ENCODE data around the gene ZWILCH. TPM values are rescaled to one million over a fixed set of nuclear protein-coding genes. Genes with fewer than 3 reads are reported as not detected.

Gene ZWILCH
- 7.8 and 10.7 TPM in 2 replicates for total RNA-seq

GRCh38 chr15:66504563-66505429 is at the start of gene ZWILCH, which contains the start of gene RPL4:
Gene ZWILCH, plus strand, starts transcription at chr15:66505326. Its CDS starts 13 bp downstream, at chr15:66505339.
Gene RPL4, minus strand, starts transcription at chr15:66504855. Its CDS starts 65 bp downstream, at chr15:66504790.

DNA sequence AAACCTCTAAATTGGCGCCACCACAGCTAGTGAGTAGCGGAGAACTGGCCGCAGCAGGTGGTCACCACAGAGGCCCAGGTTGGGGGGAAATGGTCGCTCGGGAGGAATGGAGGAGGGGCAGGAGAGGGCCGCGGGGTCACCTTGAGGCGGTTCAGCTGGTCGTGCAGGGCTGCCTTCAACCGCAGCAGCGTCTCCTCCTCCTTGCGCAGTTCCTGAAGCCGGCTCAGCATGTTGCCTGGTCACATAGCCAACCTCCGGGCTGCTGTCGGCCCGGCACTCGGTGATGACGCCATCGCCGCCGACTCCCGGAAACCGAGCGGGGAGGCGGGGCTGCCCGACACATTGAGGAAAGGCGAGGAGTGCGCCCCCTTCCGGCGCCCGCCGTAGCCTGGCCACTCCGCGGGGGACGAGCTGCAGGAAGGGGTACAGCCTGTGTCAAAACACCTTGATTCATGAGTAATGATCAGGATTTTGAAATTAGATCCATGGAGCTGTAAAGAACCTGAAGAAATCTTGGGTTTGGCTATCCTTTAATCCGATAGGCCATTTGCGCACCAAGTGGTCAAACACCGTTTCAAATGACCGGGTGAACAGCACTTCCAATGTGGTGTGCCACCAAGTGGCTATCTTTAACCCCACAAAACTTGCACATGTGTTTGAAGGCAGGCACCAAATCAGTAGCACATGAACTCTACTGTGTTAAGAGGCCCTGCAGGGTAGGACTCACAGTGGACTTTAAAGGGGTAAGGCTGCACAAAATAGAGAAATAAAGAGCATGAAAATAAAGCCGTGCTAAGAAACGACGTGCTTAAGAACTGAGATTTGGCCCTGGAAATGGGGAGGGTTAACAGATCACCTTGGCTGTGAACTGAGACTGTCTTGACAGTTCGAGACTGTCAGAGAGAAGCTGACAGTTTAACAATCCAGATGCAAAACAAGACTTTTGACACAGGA is 7.3 kb upstream of the ZWILCH start, which contains the start of gene SNAPC5:
Gene SNAPC5 (minus strand): TSS at position 261 of the 954 bp plus-strand sequence. CDS start 31 bp downstream, at position 230.

DNA sequence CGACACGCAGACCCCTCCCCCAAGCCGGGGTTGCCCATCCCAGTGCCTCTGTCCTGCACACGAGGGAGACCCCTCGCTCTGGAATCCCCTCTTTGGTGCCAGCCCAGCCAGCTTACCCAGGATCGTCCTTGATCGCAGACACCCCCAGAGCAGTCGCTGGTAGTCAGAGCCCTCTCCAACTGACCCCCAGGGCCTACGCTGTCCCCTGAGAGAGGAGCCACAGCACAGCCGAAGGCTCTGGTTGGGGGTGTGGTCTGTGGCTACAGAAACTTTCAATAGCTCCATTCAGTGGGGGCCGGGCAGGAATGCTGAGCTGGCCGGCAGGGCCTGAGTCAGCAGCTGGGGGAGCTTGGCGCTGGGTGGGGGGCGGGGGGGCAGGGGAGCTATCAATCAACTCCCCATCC is 60.6 kb downstream of the ZWILCH start, which contains the start of gene LCTL:
Gene LCTL (minus strand): TSS at position 258 of the 404 bp plus-strand sequence. CDS start 633 bp downstream, outside the sequence.

Other genes starting within 250 kb of the ZWILCH start
- 22.4 and 34.1 TPM in 2 replicates for gene DIS3L, start 211.8 kb upstream of the ZWILCH start, total RNA-seq
- 9.9 and 10.0 TPM in 2 replicates for gene TIPIN, start 148.6 kb upstream of the ZWILCH start, total RNA-seq
- gene MAP2K1, start 118.4 kb upstream of the ZWILCH start, total RNA-seq = 12.0 and 25.8 TPM in 2 replicates
- gene SNAPC5, start 7.6 kb upstream of the ZWILCH start, total RNA-seq = 25.1 and 37.2 TPM in 2 replicates
- 1,294 and 2,763 TPM in 2 replicates for gene RPL4, start 471 bp upstream of the ZWILCH start, total RNA-seq
- gene LCTL, start 60.7 kb downstream of the ZWILCH start, total RNA-seq = 1.0 and 6.0 TPM in 2 replicates
- 24.9 and 37.2 TPM in 2 replicates for gene SMAD6, start 196.9 kb downstream of the ZWILCH start, total RNA-seq